HEK293 (cell line): Measurements from ENCODE around the gene PYGM.

ENCODE experiments used
- CTCF ChIA-PET: fragments of 350-600 bp; formaldehyde crosslinking; extraction: SDS; loops from one replicate; lab custom pipeline; 2021; ENCODE audit warnings: antibody characterized with exemption; lab: Yijun Ruan, JAX
- POLR2A ChIA-PET: fragments of 300-600 bp; formaldehyde crosslinking; extraction: SDS; loops from one replicate; lab custom pipeline; 2020; ENCODE audit warnings: antibody characterized with exemption, inconsistent platforms; lab: Yijun Ruan, JAX
- H3K27ac ChIP-seq: fragments of 200-500 bp; sonication (Bioruptor generic); 2 replicates; pipeline ENCODE4 v1.5.1; 2014; ENCODE audit warnings: low read depth, low read length, control low read depth, inconsistent platforms; ENCODE audit errors: extremely low read depth
- H3K36me3 ChIP-seq, 2 experiments: fragments of 200-500 bp in 1 of 2; sonication (Bioruptor generic) in 1 of 2; 1 replicate in 1 of 2; 2 replicates in 1 of 2; pipeline ENCODE4 v1.5.1; 2014 to 2017; ENCODE audit warnings: inconsistent platforms in 2 of 2, low read length in 2 of 2; ENCODE audit not compliant: control insufficient read depth in 2 of 2, insufficient read depth in 1 of 2
- H3K4me1 ChIP-seq: fragments of 200-500 bp; sonication (Bioruptor generic); 2 replicates; pipeline ENCODE4 v1.5.1; 2014; ENCODE audit warnings: mild to moderate bottlenecking, low read length, inconsistent platforms; ENCODE audit not compliant: control insufficient read depth, insufficient read depth
- H3K4me3 ChIP-seq: 2 replicates; pipeline ENCODE4 v1.5.1; 2011; ENCODE audit warnings: low read depth, mild to moderate bottlenecking, control low read depth, low read length, moderate library complexity
- H3K9me3 ChIP-seq: fragments of 200-500 bp; sonication (Bioruptor generic); 2 replicates; pipeline ENCODE4 v1.5.1; 2014; ENCODE audit warnings: low read depth, low read length, inconsistent platforms; ENCODE audit not compliant: control insufficient read depth, insufficient read depth
- MYNN ChIP-seq: fragments of 450-650 bp; formaldehyde crosslinking; IDR thresholded peaks from 2 replicates; pipeline ENCODE4 v1.5.1; 2016; ENCODE audit warnings: missing biosample characterization, missing genetic modification characterization, borderline replicate concordance
- SETDB1 ChIP-seq: IDR thresholded peaks from one replicate; pipeline ENCODE4 v1.6.1; 2017; ENCODE audit warnings: mild to moderate bottlenecking, low read length, moderate library complexity, mixed read lengths; ENCODE audit not compliant: insufficient read length
- SP3 ChIP-seq: fragments of 450-650 bp; formaldehyde crosslinking; IDR thresholded peaks from 2 replicates; pipeline ENCODE4 v1.5.1; 2016; ENCODE audit warnings: missing biosample characterization, missing genetic modification characterization
- ZFP3 ChIP-seq: fragments of 450-650 bp; formaldehyde crosslinking; IDR thresholded peaks from 2 replicates; pipeline ENCODE4 v1.5.1; 2016; ENCODE audit warnings: low read depth, missing biosample characterization, missing genetic modification characterization
- ZFP69B ChIP-seq: fragments of 450-650 bp; formaldehyde crosslinking; IDR thresholded peaks from 2 replicates; pipeline ENCODE4 v1.5.1; 2016; ENCODE audit warnings: missing biosample characterization, missing genetic modification characterization
- ZNF174 ChIP-seq: fragments of 450-650 bp; formaldehyde crosslinking; IDR thresholded peaks from 2 replicates; pipeline ENCODE4 v1.5.0; 2017; ENCODE audit warnings: missing biosample characterization, mild to moderate bottlenecking, missing genetic modification characterization
- ZNF341 ChIP-seq: fragments of 450-650 bp; formaldehyde crosslinking; IDR thresholded peaks from 2 replicates; pipeline ENCODE4; 2016; ENCODE audit warnings: low read depth, missing biosample characterization, missing genetic modification characterization
- ZNF629 ChIP-seq: fragments of 450-650 bp; formaldehyde crosslinking; IDR thresholded peaks from 2 replicates; pipeline ENCODE4 v1.5.1; 2017; ENCODE audit warnings: missing biosample characterization, missing genetic modification characterization
- ZNF670 ChIP-seq: fragments of 450-650 bp; formaldehyde crosslinking; IDR thresholded peaks from 2 replicates; pipeline ENCODE4 v1.5.1; 2016; ENCODE audit warnings: missing biosample characterization, missing genetic modification characterization, low read depth
- TF ChIP-seq, protein P1 (sequence below): fragments of 450-650 bp; formaldehyde crosslinking; conservative IDR thresholded peaks from 2 replicates; pipeline ENCODE4 v1.5.1; 2016; ENCODE audit warnings: low read depth, missing biosample characterization, missing genetic modification characterization
- TF ChIP-seq, protein P2 (sequence below): fragments of 450-650 bp; formaldehyde crosslinking; IDR thresholded peaks from 2 replicates; pipeline ENCODE4 v1.5.1; 2016; ENCODE audit warnings: missing biosample characterization, missing genetic modification characterization, low read depth
- TF ChIP-seq, protein P3 (sequence below): fragments of 450-650 bp; formaldehyde crosslinking; IDR thresholded peaks from 2 replicates; pipeline ENCODE4 v1.5.1; 2016; ENCODE audit warnings: missing biosample characterization, missing genetic modification characterization
- TF ChIP-seq, protein P4 (sequence below): fragments of 450-650 bp; formaldehyde crosslinking; IDR thresholded peaks from 2 replicates; pipeline ENCODE4 v1.5.1; 2016; ENCODE audit warnings: missing biosample characterization, missing genetic modification characterization
- TF ChIP-seq, protein P5 (sequence below): fragments of 450-650 bp; formaldehyde crosslinking; IDR thresholded peaks from 2 replicates; pipeline ENCODE4 v1.5.1; 2016; ENCODE audit warnings: missing biosample characterization, missing genetic modification characterization, borderline replicate concordance

Gene PYGM

DNA sequence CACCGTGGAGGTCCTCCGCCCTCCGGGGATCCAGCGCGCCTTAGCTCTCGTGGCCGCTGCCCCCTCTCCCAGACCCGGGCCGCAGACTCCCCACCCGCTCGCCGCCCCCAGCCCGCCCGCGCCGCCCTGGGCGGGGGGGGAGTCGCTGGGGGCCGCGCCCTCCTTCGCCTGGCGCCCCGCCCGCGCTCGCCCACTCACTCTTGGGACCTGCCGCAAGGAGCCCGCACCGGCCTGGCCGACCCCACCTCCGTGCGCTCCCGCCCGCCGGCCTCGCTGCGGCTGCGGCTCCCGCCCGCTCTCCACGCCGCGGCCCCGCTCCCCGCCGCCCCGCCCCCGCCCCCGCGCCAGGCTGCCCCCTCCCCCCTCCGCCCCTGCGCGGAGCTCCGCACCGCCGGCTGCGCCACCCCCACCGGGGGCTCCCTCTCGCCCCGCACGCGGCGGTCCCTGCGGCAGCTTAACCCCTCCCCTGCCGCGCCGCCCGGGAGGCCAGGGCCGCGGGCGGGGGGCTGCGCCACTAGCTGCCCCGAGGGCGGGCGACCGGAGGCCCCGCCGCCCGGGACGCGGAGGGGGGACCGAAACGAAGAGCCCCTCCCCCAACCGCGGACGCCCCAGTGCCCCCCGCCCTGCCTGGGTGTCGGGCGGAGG, 15.1 kb downstream of the PYGM start:
- Histone ChIP-seq H3K9me3 (no peaks in the 10 kb centered on the region), H3K27ac (no peak overlapping the region; the same call in 1 of the 2 replicates), H3K4me1 (no peaks in the 10 kb centered on the region), H3K4me3 (peak overlapping the region; percentile 20), H3K36me3 (no peaks in the 10 kb centered on the region)
- ChIA-PET CTCF (interaction anchor here (0.5 to 3.9 kb wide), 14 partner anchors 8 to 401 kb away, joined by 3 to 22 read pairs (median 4); partner anchors contain the start of gene PYGM), POLR2A (interaction anchor here (0.5 to 2.1 kb wide), 4 partner anchors 15 to 582 kb away, joined by 3 to 8 read pairs (median 4); partner anchors contain the start of genes PYGM and SF1)
- TF ChIP-seq ZNF629 (tag by site-specific recombination): no peak
- no peak for TF ChIP-seq ZNF670 (tag by site-specific recombination)
- TF ChIP-seq, protein P1, sequence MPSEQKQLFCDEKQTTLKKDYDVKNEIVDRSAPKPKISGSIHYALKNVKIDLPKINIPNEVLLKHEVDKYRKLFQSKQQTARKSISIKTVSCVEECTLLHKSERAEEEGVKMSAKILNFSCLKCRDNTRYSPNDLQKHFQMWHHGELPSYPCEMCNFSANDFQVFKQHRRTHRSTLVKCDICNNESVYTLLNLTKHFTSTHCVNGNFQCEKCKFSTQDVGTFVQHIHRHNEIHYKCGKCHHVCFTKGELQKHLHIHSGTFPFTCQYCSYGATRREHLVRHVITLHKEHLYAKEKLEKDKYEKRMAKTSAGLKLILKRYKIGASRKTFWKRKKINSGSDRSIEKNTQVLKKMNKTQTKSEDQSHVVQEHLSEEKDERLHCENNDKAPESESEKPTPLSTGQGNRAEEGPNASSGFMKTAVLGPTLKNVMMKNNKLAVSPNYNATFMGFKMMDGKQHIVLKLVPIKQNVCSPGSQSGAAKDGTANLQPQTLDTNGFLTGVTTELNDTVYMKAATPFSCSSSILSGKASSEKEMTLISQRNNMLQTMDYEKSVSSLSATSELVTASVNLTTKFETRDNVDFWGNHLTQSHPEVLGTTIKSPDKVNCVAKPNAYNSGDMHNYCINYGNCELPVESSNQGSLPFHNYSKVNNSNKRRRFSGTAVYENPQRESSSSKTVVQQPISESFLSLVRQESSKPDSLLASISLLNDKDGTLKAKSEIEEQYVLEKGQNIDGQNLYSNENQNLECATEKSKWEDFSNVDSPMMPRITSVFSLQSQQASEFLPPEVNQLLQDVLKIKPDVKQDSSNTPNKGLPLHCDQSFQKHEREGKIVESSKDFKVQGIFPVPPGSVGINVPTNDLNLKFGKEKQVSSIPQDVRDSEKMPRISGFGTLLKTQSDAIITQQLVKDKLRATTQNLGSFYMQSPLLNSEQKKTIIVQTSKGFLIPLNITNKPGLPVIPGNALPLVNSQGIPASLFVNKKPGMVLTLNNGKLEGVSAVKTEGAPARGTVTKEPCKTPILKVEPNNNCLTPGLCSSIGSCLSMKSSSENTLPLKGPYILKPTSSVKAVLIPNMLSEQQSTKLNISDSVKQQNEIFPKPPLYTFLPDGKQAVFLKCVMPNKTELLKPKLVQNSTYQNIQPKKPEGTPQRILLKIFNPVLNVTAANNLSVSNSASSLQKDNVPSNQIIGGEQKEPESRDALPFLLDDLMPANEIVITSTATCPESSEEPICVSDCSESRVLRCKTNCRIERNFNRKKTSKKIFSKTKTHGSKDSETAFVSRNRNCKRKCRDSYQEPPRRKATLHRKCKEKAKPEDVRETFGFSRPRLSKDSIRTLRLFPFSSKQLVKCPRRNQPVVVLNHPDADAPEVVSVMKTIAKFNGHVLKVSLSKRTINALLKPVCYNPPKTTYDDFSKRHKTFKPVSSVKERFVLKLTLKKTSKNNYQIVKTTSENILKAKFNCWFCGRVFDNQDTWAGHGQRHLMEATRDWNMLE (tag by site-specific recombination): no peak
- TF ChIP-seq SP3: no peak
- TF ChIP-seq, protein P2, sequence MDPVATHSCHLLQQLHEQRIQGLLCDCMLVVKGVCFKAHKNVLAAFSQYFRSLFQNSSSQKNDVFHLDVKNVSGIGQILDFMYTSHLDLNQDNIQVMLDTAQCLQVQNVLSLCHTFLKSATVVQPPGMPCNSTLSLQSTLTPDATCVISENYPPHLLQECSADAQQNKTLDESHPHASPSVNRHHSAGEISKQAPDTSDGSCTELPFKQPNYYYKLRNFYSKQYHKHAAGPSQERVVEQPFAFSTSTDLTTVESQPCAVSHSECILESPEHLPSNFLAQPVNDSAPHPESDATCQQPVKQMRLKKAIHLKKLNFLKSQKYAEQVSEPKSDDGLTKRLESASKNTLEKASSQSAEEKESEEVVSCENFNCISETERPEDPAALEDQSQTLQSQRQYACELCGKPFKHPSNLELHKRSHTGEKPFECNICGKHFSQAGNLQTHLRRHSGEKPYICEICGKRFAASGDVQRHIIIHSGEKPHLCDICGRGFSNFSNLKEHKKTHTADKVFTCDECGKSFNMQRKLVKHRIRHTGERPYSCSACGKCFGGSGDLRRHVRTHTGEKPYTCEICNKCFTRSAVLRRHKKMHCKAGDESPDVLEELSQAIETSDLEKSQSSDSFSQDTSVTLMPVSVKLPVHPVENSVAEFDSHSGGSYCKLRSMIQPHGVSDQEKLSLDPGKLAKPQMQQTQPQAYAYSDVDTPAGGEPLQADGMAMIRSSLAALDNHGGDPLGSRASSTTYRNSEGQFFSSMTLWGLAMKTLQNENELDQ: no peak
- no peak for TF ChIP-seq ZNF341

DNA sequence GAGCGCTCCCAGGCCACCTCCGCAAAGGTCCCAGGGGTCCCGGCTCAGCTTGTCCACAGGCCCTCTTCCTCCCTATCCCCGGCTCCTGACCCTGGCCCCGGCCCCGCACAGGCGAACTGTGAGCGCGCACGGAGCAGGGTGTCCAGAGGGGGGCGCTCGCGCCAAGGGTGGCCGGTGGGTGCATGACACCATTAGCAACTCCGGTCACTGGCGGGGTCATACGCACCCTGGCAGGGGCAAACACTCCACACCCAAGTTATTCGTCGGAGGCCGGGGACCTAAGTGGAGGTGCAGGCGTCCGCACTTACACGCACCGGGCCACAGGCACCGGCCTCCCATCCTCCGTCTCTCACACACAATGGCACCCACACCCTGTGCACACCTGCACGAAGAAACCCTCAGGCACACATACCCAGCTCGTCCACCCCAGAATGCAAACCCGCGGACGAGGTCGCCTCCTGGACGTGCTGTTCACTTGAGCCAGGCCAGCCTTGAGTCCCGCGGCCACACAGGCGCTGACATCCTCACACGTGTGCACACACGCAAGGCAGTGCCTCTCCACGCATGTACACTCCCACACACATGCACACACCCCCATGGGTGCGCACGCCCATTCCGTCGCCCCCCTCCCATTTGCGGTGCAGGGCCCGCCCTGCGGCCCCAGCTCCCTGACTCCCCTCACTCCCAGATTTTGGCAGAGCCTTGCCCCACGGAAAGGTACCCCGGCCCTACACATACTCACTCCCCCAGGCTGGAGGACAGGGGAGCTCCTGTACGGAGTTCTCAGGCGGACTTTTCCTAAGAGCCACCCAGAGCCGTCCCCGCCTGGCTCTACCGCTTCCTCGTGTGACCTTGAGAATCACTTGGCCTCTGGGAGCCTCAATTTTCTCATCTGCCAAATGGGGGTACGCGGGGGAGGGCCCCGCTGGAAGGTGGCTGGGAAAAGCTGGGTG, 15.9 kb downstream of the PYGM start, which contains the start of gene RASGRP2:
RASGRP2 (minus strand) TSS at position 552 of the 953 bp plus-strand sequence. CDS start 1,276 bp downstream, outside the sequence.
- Histone ChIP-seq H3K27ac (no peak within 1 kb of the TSS; the same call in 1 of the 2 replicates), H3K4me1 (no peaks in the 10 kb centered on the region), H3K4me3 (peak within 1 kb of the TSS; percentile 26), H3K9me3 (no peaks in the 10 kb centered on the region), H3K36me3 (no peaks in the 10 kb centered on the region)
- POLR2A ChIA-PET: interaction anchor here (0.5 to 2.1 kb wide), 3 partner anchors 35 to 177 kb away, joined by 3 to 8 read pairs (median 3); partner anchors contain the start of gene SF1
- CTCF ChIA-PET: interaction anchor here (0.6 to 3.9 kb wide), 26 partner anchors 9 to 958 kb away, joined by 3 to 22 read pairs (median 4); partner anchors contain the start of gene PYGM
- TF ChIP-seq, protein P3, sequence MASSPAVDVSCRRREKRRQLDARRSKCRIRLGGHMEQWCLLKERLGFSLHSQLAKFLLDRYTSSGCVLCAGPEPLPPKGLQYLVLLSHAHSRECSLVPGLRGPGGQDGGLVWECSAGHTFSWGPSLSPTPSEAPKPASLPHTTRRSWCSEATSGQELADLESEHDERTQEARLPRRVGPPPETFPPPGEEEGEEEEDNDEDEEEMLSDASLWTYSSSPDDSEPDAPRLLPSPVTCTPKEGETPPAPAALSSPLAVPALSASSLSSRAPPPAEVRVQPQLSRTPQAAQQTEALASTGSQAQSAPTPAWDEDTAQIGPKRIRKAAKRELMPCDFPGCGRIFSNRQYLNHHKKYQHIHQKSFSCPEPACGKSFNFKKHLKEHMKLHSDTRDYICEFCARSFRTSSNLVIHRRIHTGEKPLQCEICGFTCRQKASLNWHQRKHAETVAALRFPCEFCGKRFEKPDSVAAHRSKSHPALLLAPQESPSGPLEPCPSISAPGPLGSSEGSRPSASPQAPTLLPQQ (tag by site-specific recombination): no peak
- TF ChIP-seq MYNN: no peak
- TF ChIP-seq ZNF174 (tag by site-specific recombination): no peak
- TF ChIP-seq ZFP3 (tag by site-specific recombination): no peak
- TF ChIP-seq, protein P4, sequence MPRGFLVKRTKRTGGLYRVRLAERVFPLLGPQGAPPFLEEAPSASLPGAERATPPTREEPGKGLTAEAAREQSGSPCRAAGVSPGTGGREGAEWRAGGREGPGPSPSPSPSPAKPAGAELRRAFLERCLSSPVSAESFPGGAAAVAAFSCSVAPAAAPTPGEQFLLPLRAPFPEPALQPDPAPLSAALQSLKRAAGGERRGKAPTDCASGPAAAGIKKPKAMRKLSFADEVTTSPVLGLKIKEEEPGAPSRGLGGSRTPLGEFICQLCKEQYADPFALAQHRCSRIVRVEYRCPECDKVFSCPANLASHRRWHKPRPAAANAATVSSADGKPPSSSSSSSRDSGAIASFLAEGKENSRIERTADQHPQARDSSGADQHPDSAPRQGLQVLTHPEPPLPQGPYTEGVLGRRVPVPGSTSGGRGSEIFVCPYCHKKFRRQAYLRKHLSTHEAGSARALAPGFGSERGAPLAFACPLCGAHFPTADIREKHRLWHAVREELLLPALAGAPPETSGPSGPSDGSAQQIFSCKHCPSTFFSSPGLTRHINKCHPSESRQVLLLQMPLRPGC (tag by site-specific recombination): peak; percentile 28; the same call in 1 of the 2 replicates
- TF ChIP-seq, protein P5, sequence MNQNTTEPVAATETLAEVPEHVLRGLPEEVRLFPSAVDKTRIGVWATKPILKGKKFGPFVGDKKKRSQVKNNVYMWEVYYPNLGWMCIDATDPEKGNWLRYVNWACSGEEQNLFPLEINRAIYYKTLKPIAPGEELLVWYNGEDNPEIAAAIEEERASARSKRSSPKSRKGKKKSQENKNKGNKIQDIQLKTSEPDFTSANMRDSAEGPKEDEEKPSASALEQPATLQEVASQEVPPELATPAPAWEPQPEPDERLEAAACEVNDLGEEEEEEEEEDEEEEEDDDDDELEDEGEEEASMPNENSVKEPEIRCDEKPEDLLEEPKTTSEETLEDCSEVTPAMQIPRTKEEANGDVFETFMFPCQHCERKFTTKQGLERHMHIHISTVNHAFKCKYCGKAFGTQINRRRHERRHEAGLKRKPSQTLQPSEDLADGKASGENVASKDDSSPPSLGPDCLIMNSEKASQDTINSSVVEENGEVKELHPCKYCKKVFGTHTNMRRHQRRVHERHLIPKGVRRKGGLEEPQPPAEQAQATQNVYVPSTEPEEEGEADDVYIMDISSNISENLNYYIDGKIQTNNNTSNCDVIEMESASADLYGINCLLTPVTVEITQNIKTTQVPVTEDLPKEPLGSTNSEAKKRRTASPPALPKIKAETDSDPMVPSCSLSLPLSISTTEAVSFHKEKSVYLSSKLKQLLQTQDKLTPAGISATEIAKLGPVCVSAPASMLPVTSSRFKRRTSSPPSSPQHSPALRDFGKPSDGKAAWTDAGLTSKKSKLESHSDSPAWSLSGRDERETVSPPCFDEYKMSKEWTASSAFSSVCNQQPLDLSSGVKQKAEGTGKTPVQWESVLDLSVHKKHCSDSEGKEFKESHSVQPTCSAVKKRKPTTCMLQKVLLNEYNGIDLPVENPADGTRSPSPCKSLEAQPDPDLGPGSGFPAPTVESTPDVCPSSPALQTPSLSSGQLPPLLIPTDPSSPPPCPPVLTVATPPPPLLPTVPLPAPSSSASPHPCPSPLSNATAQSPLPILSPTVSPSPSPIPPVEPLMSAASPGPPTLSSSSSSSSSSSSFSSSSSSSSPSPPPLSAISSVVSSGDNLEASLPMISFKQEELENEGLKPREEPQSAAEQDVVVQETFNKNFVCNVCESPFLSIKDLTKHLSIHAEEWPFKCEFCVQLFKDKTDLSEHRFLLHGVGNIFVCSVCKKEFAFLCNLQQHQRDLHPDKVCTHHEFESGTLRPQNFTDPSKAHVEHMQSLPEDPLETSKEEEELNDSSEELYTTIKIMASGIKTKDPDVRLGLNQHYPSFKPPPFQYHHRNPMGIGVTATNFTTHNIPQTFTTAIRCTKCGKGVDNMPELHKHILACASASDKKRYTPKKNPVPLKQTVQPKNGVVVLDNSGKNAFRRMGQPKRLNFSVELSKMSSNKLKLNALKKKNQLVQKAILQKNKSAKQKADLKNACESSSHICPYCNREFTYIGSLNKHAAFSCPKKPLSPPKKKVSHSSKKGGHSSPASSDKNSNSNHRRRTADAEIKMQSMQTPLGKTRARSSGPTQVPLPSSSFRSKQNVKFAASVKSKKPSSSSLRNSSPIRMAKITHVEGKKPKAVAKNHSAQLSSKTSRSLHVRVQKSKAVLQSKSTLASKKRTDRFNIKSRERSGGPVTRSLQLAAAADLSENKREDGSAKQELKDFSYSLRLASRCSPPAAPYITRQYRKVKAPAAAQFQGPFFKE: no peak
- no peak for TF ChIP-seq SETDB1
- no peak for TF ChIP-seq ZFP69B (tag by site-specific recombination)
